CMK (cell line): Measurements from ENCODE around the gene LAGE3.

Experiments
- DNase-seq: peaks from one replicate; pipeline ENCODE4 v3.0.0-alpha.2; 2010; ENCODE audit warnings: low read depth

The LAGE3 gene

GRCh38 chrX:154433605-154434004, 45.5 kb downstream of the LAGE3 start:
- DNase-seq = no peak

GRCh38 chrX:154432210-154432609, 46.9 kb downstream of the LAGE3 start:
- no peak for DNase-seq

GRCh38 chrX:154431341-154431740, 47.7 kb downstream of the LAGE3 start:
- DNase-seq = no peak

GRCh38 chrX:154430916-154431315, 48.2 kb downstream of the LAGE3 start:
- no peak for DNase-seq

GRCh38 chrX:154430479-154430878, 48.6 kb downstream of the LAGE3 start:
- DNase-seq = no peak

GRCh38 chrX:154429711-154430110, 49.4 kb downstream of the LAGE3 start:
- no peak for DNase-seq

- DNase-seq = no peak
These were observed 50.6 kb downstream of the LAGE3 start, which contains the start of gene ATP6AP1 for GRCh38 chrX:154428176-154429171. Gene ATP6AP1 (plus strand): TSS chrX:154428677. CDS start chrX:154428693, 16 bp downstream.
